Measurements from ENCODE around the gene CPVL. TPM values are rescaled to one million over a fixed set of nuclear protein-coding genes. Genes with fewer than 3 reads are reported as not detected.

The CPVL gene
- total RNA-seq, 5 donors from 2014 or later (not counting 1 experiment from before 2014, with no cell fraction given), result 0.47 to 1.6 (median 0.66) TPM

- Histone ChIP-seq H3K27me3 (replicated peaks in 1 of 2; ENCODE audit: control insufficient read depth in 2 of 2, extremely low read depth in 1 of 2, insufficient read depth in 2 of 2, low read length in 1 of 2) (peaks cover 9 to 48% of the 10 kb centered on the region in 2 experiments), H3K9me3 (no peaks in the 10 kb centered on the region), H3K4me3 (ENCODE audit: control insufficient read depth in 1 of 2, extremely low read depth in 1 of 2, low read length in 1 of 2) (peak overlapping the region in 1 of 2 donors; percentile 84), H3K36me3 (ENCODE audit: control insufficient read depth in 2 of 2, extremely low read depth in 1 of 2, insufficient read depth in 1 of 2, low read length in 1 of 2) (no peaks in the 10 kb centered on the region), H3K4me1 (ENCODE audit: control insufficient read depth in 1 of 2, extremely low read depth in 1 of 2, insufficient read depth in 2 of 2, low read length in 2 of 2) (peaks cover 2 to 25% of the 10 kb centered on the region in 2 experiments), H3K27ac (ENCODE audit: low read length) (no peak overlapping the region)
- H3K27ac Mint-ChIP-seq, result no peak overlapping the region
- WGBS (ENCODE audit: insufficient coverage), result 4% methylated on average over 37 of the region's 39 CpGs
- H3K4me3 Mint-ChIP-seq, result peak overlapping the region in 1 of 3 donors; percentile 65
- no peak for DNase-seq
- peaks cover 52 to 55% of the 10 kb centered on the region in 2 donors for H3K27me3 Mint-ChIP-seq
- no peak for ATAC-seq (replicated peaks in 1 of 4)
- ChIA-PET CTCF (interaction anchor here (0.9 to 1.0 kb wide), 3 partner anchors 34 to 135 kb away, joined by 3 to 5 read pairs (median 3); no protein-coding TSS in a partner anchor), POLR2A (no interaction called here)
- H3K36me3 Mint-ChIP-seq, result no peaks in the 10 kb centered on the region
- peaks cover 0 to 19% (median 6%) of the 10 kb centered on the region in 3 donors for H3K4me1 Mint-ChIP-seq
- no peaks in the 10 kb centered on the region for H3K9me3 Mint-ChIP-seq
Observed at GRCh38 chr7:28956608-28957063, 189.7 kb downstream of the CPVL start.

- no peaks in the 10 kb centered on the region for H3K36me3 ChIP-seq (ENCODE audit: control insufficient read depth in 2 of 2, extremely low read depth in 1 of 2, insufficient read depth in 1 of 2, low read length in 1 of 2)
- Mint-ChIP-seq H3K27me3 (peaks cover 53 to 56% of the 10 kb centered on the region in 2 donors), H3K4me1 (peaks cover 0 to 19% (median 6%) of the 10 kb centered on the region in 3 donors), H3K27ac (no peak overlapping the region), H3K9me3 (no peaks in the 10 kb centered on the region), H3K4me3 (peak overlapping the region in 2 of 3 donors; percentile 32 to 44), H3K36me3 (no peaks in the 10 kb centered on the region)
- ChIA-PET CTCF (interaction anchor here in 1 of 2 donors (0.9 to 1.0 kb wide), 2 partner anchors 33 to 136 kb away, joined by 3 to 5 read pairs; no protein-coding TSS in a partner anchor), POLR2A (no interaction called here)
- peaks cover 9 to 46% of the 10 kb centered on the region in 2 experiments for H3K27me3 ChIP-seq (replicated peaks in 1 of 2; ENCODE audit: control insufficient read depth in 2 of 2, extremely low read depth in 1 of 2, insufficient read depth in 2 of 2, low read length in 1 of 2)
- DNase-seq (peak in 4 of 35 experiments; percentile 3 to 24 (median 10)), ATAC-seq (replicated peaks in 1 of 4) (peak in 1 of 4 experiments; percentile 26)
- no peak overlapping the region for H3K27ac ChIP-seq (ENCODE audit: low read length)
- 5% methylated on average over 103 of the region's 104 CpGs for WGBS (ENCODE audit: insufficient coverage)
- peaks cover 2 to 25% of the 10 kb centered on the region in 2 experiments for H3K4me1 ChIP-seq (ENCODE audit: control insufficient read depth in 1 of 2, extremely low read depth in 1 of 2, insufficient read depth in 2 of 2, low read length in 2 of 2)
- H3K9me3 ChIP-seq, result no peaks in the 10 kb centered on the region
- peak overlapping the region in 1 of 2 donors; percentile 84 for H3K4me3 ChIP-seq (ENCODE audit: control insufficient read depth in 1 of 2, extremely low read depth in 1 of 2, low read length in 1 of 2)
Observed at GRCh38 chr7:28955718-28956607, 190.4 kb downstream of the CPVL start.

GRCh38 chr7:28955356-28955717 lies 191.0 kb downstream of the CPVL start:
- Histone ChIP-seq H3K27ac (ENCODE audit: low read length) (no peak overlapping the region), H3K27me3 (replicated peaks in 1 of 2; ENCODE audit: control insufficient read depth in 2 of 2, extremely low read depth in 1 of 2, insufficient read depth in 2 of 2, low read length in 1 of 2) (peaks cover 9 to 45% of the 10 kb centered on the region in 2 experiments), H3K36me3 (ENCODE audit: control insufficient read depth in 2 of 2, extremely low read depth in 1 of 2, insufficient read depth in 1 of 2, low read length in 1 of 2) (no peaks in the 10 kb centered on the region), H3K4me3 (ENCODE audit: control insufficient read depth in 1 of 2, extremely low read depth in 1 of 2, low read length in 1 of 2) (peak overlapping the region in 1 of 2 donors; percentile 84), H3K4me1 (ENCODE audit: control insufficient read depth in 1 of 2, extremely low read depth in 1 of 2, insufficient read depth in 2 of 2, low read length in 2 of 2) (peaks cover 2 to 25% of the 10 kb centered on the region in 2 experiments), H3K9me3 (no peaks in the 10 kb centered on the region)
- Mint-ChIP-seq H3K4me1 (peaks cover 0 to 19% (median 6%) of the 10 kb centered on the region in 3 donors), H3K9me3 (no peaks in the 10 kb centered on the region), H3K27me3 (peaks cover 50 to 52% of the 10 kb centered on the region in 2 donors), H3K4me3 (peak overlapping the region in 2 of 3 donors; percentile 32 to 44), H3K36me3 (no peaks in the 10 kb centered on the region), H3K27ac (no peak overlapping the region)
- ChIA-PET POLR2A (no interaction called here), CTCF (no interaction called here)
- no peak for ATAC-seq (replicated peaks in 1 of 4)
- WGBS (ENCODE audit: insufficient coverage), result 29% methylated on average over 19 of the region's 22 CpGs
- DNase-seq, result no peak

- Histone ChIP-seq H3K4me3 (ENCODE audit: control insufficient read depth in 1 of 2, extremely low read depth in 1 of 2, low read length in 1 of 2) (peak overlapping the region in 1 of 2 donors; percentile 84), H3K36me3 (ENCODE audit: control insufficient read depth in 2 of 2, extremely low read depth in 1 of 2, insufficient read depth in 1 of 2, low read length in 1 of 2) (no peaks in the 10 kb centered on the region), H3K4me1 (ENCODE audit: control insufficient read depth in 1 of 2, extremely low read depth in 1 of 2, insufficient read depth in 2 of 2, low read length in 2 of 2) (peaks cover 2 to 25% of the 10 kb centered on the region in 2 experiments), H3K27me3 (replicated peaks in 1 of 2; ENCODE audit: control insufficient read depth in 2 of 2, extremely low read depth in 1 of 2, insufficient read depth in 2 of 2, low read length in 1 of 2) (peaks cover 9 to 44% of the 10 kb centered on the region in 2 experiments), H3K27ac (ENCODE audit: low read length) (no peak overlapping the region), H3K9me3 (no peaks in the 10 kb centered on the region)
- ATAC-seq (replicated peaks in 1 of 4) (no peak), DNase-seq (no peak)
- ChIA-PET CTCF (no interaction called here), POLR2A (no interaction called here)
- no peak overlapping the region for H3K4me3 Mint-ChIP-seq
- H3K36me3 Mint-ChIP-seq, result no peaks in the 10 kb centered on the region
- no peak overlapping the region for H3K27ac Mint-ChIP-seq
- H3K27me3 Mint-ChIP-seq, result peaks cover 46 to 49% of the 10 kb centered on the region in 2 donors
- no peaks in the 10 kb centered on the region for H3K9me3 Mint-ChIP-seq
- WGBS (ENCODE audit: insufficient coverage), result 88% methylated on average over 2 of the region's 5 CpGs
- peaks cover 0 to 19% (median 6%) of the 10 kb centered on the region in 3 donors for H3K4me1 Mint-ChIP-seq
Observed at GRCh38 chr7:28954946-28955345, 191.4 kb downstream of the CPVL start.

GRCh38 chr7:28954471-28954870 lies 191.9 kb downstream of the CPVL start:
- peaks cover 10 to 44% of the 10 kb centered on the region in 2 experiments for H3K27me3 ChIP-seq (replicated peaks in 1 of 2; ENCODE audit: control insufficient read depth in 2 of 2, extremely low read depth in 1 of 2, insufficient read depth in 2 of 2, low read length in 1 of 2)
- peaks cover 2 to 25% of the 10 kb centered on the region in 2 experiments for H3K4me1 ChIP-seq (ENCODE audit: control insufficient read depth in 1 of 2, extremely low read depth in 1 of 2, insufficient read depth in 2 of 2, low read length in 2 of 2)
- no peaks in the 10 kb centered on the region for H3K9me3 ChIP-seq
- ATAC-seq (replicated peaks in 1 of 4), result no peak
- ChIA-PET CTCF (no interaction called here), POLR2A (no interaction called here)
- DNase-seq, result no peak
- H3K4me1 Mint-ChIP-seq, result peaks cover 0 to 19% (median 6%) of the 10 kb centered on the region in 3 donors
- H3K36me3 ChIP-seq (ENCODE audit: control insufficient read depth in 2 of 2, extremely low read depth in 1 of 2, insufficient read depth in 1 of 2, low read length in 1 of 2), result no peaks in the 10 kb centered on the region
- peaks cover 43 to 44% of the 10 kb centered on the region in 2 donors for H3K27me3 Mint-ChIP-seq
- no peak overlapping the region for H3K4me3 ChIP-seq (ENCODE audit: control insufficient read depth in 1 of 2, extremely low read depth in 1 of 2, low read length in 1 of 2)
- no peaks in the 10 kb centered on the region for H3K9me3 Mint-ChIP-seq
- H3K27ac ChIP-seq (ENCODE audit: low read length), result no peak overlapping the region
- H3K36me3 Mint-ChIP-seq, result no peaks in the 10 kb centered on the region
- H3K27ac Mint-ChIP-seq, result no peak overlapping the region
- H3K4me3 Mint-ChIP-seq, result no peak overlapping the region

- ChIA-PET CTCF (interaction anchor here in 1 of 2 donors (0.6 kb wide), 1 partner anchor 37 kb away, joined by 3 read pairs; no protein-coding TSS in a partner anchor), POLR2A (no interaction called here)
- Histone ChIP-seq H3K9me3 (no peaks in the 10 kb centered on the region), H3K36me3 (ENCODE audit: control insufficient read depth in 2 of 2, extremely low read depth in 1 of 2, insufficient read depth in 1 of 2, low read length in 1 of 2) (no peaks in the 10 kb centered on the region), H3K4me1 (ENCODE audit: control insufficient read depth in 1 of 2, extremely low read depth in 1 of 2, insufficient read depth in 2 of 2, low read length in 2 of 2) (peaks cover 2 to 25% of the 10 kb centered on the region in 2 experiments), H3K4me3 (ENCODE audit: control insufficient read depth in 1 of 2, extremely low read depth in 1 of 2, low read length in 1 of 2) (no peak overlapping the region), H3K27me3 (replicated peaks in 1 of 2; ENCODE audit: control insufficient read depth in 2 of 2, extremely low read depth in 1 of 2, insufficient read depth in 2 of 2, low read length in 1 of 2) (peaks cover 6 to 42% of the 10 kb centered on the region in 2 experiments), H3K27ac (ENCODE audit: low read length) (no peak overlapping the region)
- peaks cover 36 to 37% of the 10 kb centered on the region in 2 donors for H3K27me3 Mint-ChIP-seq
- no peak overlapping the region for H3K27ac Mint-ChIP-seq
- ATAC-seq (replicated peaks in 1 of 4), result no peak
- H3K36me3 Mint-ChIP-seq, result no peaks in the 10 kb centered on the region
- no CpG with 5 or more reads among the region's 4 CpGs for WGBS (ENCODE audit: insufficient coverage)
- no peak overlapping the region for H3K4me3 Mint-ChIP-seq
- DNase-seq, result no peak
- no peaks in the 10 kb centered on the region for H3K9me3 Mint-ChIP-seq
- peaks cover 0 to 15% (median 6%) of the 10 kb centered on the region in 3 donors for H3K4me1 Mint-ChIP-seq
Observed at GRCh38 chr7:28953633-28954032, 192.7 kb downstream of the CPVL start.
